Activated CD4-positive, alpha-beta T cell treated with anti-CD3 and anti-CD28 coated beads, Interleukin-2, amount 10 ng/mL, durations not matched to agents 7 days and 5 days (primary cell): ENCODE data around the gene USP33. TPM values are rescaled to one million over a fixed set of nuclear protein-coding genes. Genes with fewer than 3 reads are reported as not detected.
"Not testable (repeated sequence)": the region's sequence is repeated elsewhere in the genome, so short reads cannot be mapped to it uniquely, and the experiment has no call there.

ENCODE experiments used
- CTCF ChIA-PET: fragments of 350-600 bp; sonication (Branson Sonifier 250); formaldehyde crosslinking; loops from one replicate; lab custom pipeline; 2021; ENCODE audit warnings: antibody characterized with exemption; lab: Charles Lee
- POLR2A ChIA-PET: fragments of 350-600 bp; sonication (Branson Sonifier 250); formaldehyde crosslinking; loops from one replicate; lab custom pipeline; 2021; ENCODE audit warnings: antibody characterized with exemption; lab: Charles Lee
- DNase-seq: peaks from one replicate; pipeline ENCODE4 v3.0.0-alpha.2; 2020
- H3K27ac Mint-ChIP-seq: one replicate; pipeline ENCODE4 v1.8.0; 2021; ENCODE audit warnings: mild to moderate bottlenecking, moderate library complexity, mixed read lengths
- H3K27me3 Mint-ChIP-seq: one replicate; pipeline ENCODE4 v1.8.0; 2021; ENCODE audit warnings: mixed read lengths
- H3K36me3 Mint-ChIP-seq: one replicate; pipeline ENCODE4 v1.8.0; 2021; ENCODE audit warnings: low read depth, mixed read lengths
- H3K4me1 Mint-ChIP-seq: one replicate; pipeline ENCODE4 v1.8.0; 2021; ENCODE audit warnings: mixed read lengths
- H3K4me3 Mint-ChIP-seq: one replicate; pipeline ENCODE4 v1.8.0; 2021; ENCODE audit warnings: mild to moderate bottlenecking, moderate library complexity, mixed read lengths
- H3K9me3 Mint-ChIP-seq: one replicate; pipeline ENCODE4 v1.8.0; 2021; ENCODE audit warnings: mixed read lengths
- total RNA-seq, 2 experiments: library from RNA; stranded (reverse); gene quantifications; one replicate each; pipeline ENCODE4 v1.2.3, GENCODE V29; 2021

The USP33 gene
- total RNA-seq, 2 experiments from 2014 or later, result 57.7 to 58.6 TPM

GRCh38 chr1:77716065-77716464 is 43.6 kb downstream of the USP33 start:
- ChIA-PET POLR2A (no interaction called here), CTCF (interaction anchor here (2.0 kb wide), 1 partner anchor 33 kb away, joined by 7 read pairs; no protein-coding TSS in a partner anchor)
- Mint-ChIP-seq H3K4me3 (no peak overlapping the region), H3K36me3 (peaks cover 41% of the 10 kb centered on the region), H3K27me3 (no peaks in the 10 kb centered on the region), H3K9me3 (no peaks in the 10 kb centered on the region), H3K4me1 (no peaks in the 10 kb centered on the region), H3K27ac (no peak overlapping the region)
- no peak for DNase-seq

GRCh38 chr1:77709727-77710126 is 49.9 kb downstream of the USP33 start:
- no peak for DNase-seq
- H3K36me3 Mint-ChIP-seq, result peaks cover 54% of the 10 kb centered on the region
- no peak overlapping the region for H3K4me3 Mint-ChIP-seq
- H3K27ac Mint-ChIP-seq, result no peak overlapping the region
- no peaks in the 10 kb centered on the region for H3K27me3 Mint-ChIP-seq
- POLR2A ChIA-PET, result no interaction called here
- CTCF ChIA-PET, result no interaction called here
- H3K4me1 Mint-ChIP-seq, result peaks cover 2% of the 10 kb centered on the region
- no peaks in the 10 kb centered on the region for H3K9me3 Mint-ChIP-seq

DNA sequence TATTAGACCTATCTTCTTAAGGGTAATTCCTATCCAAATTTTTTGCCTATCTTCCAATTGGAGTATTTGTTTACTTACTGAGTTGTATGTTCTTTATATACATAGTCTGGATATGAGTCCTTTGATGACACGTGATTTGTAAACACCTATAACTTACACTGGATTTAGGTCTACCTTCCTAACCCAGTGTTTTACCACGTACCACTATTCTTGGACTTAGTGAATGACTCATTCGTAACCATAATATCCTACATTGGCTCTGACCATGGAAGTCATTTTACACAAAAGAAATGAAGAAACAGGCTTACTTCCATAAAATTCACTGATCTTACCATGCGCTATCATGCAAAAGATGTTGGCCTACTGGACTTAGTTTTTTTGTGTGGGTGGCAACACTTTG is 53.3 kb downstream of the USP33 start:
- DNase-seq, result no peak
- peaks cover 39% of the 10 kb centered on the region for H3K36me3 Mint-ChIP-seq
- H3K4me3 Mint-ChIP-seq, result no peak overlapping the region
- ChIA-PET POLR2A (no interaction called here), CTCF (interaction anchor here (0.7 kb wide), 1 partner anchor 302 kb away, joined by 3 read pairs; no protein-coding TSS in a partner anchor)
- peaks cover 2% of the 10 kb centered on the region for H3K4me1 Mint-ChIP-seq
- H3K27me3 Mint-ChIP-seq, result no peaks in the 10 kb centered on the region
- H3K9me3 Mint-ChIP-seq, result no peaks in the 10 kb centered on the region
- no peak overlapping the region for H3K27ac Mint-ChIP-seq

- Mint-ChIP-seq H3K27me3 (no peaks in the 10 kb centered on the region), H3K9me3 (peaks cover 1% of the 10 kb centered on the region), H3K4me3 (no peak overlapping the region), H3K36me3 (peaks cover 30% of the 10 kb centered on the region), H3K27ac (no peak overlapping the region), H3K4me1 (peaks cover 2% of the 10 kb centered on the region)
- ChIA-PET POLR2A (no interaction called here), CTCF (interaction anchor here (0.7 kb wide), 1 partner anchor 1508 kb away, joined by 3 read pairs; no protein-coding TSS in a partner anchor)
- no peak for DNase-seq
These were observed 54.9 kb downstream of the USP33 start for GRCh38 chr1:77704736-77705135.

DNA sequence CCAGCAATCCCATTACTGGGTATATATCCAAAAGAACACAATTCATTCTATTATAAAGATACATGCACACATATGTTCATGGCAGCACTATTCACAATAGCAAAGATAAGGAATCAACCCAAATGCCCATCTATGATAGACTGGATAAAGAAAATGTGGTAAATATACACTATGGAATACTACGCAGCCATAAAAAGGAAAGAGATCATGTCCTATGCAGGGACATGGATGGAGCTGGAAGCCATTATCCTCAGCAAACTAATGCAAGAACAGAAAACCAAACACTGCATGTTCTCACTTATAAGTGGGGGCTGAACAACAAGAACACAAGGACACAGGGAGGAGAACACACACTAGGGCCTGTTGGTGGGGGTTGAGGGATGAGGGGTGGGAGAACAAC is 60.0 kb downstream of the USP33 start:
- H3K27me3 Mint-ChIP-seq, DNase-seq, H3K9me3 Mint-ChIP-seq, H3K4me3 Mint-ChIP-seq, H3K27ac Mint-ChIP-seq, POLR2A ChIA-PET, H3K4me1 Mint-ChIP-seq: not testable (repeated sequence)
- H3K36me3 Mint-ChIP-seq, result peaks cover 17% of the 10 kb centered on the region
- CTCF ChIA-PET, result interaction anchor here (1.1 to 1.8 kb wide), 2 partner anchors 17 to 414 kb away, joined by 3 to 4 read pairs; no protein-coding TSS in a partner anchor

DNA sequence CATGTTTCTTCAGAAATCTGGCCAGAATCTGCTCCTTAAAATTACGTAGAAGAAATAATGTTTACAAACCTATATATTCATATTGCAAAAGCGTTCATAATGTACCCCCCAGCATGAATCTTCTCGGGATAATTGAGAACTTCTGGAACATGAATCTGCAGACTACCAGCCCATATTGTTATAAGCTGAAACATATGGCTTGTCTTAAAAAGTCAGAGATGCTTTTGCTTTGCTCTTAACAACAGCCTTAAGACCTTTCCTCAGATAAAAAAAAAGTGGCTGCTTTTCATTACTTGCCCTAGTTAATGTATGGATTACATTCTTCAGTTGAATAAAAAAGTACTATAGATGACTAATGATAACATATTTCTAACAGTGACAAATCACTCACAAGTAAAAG is 62.2 kb downstream of the USP33 start:
- H3K9me3 Mint-ChIP-seq, result peaks cover 4% of the 10 kb centered on the region
- ChIA-PET POLR2A (no interaction called here), CTCF (interaction anchor here (1.5 kb wide), 1 partner anchor 14 kb away, joined by 3 read pairs; no protein-coding TSS in a partner anchor)
- no peak overlapping the region for H3K27ac Mint-ChIP-seq
- H3K36me3 Mint-ChIP-seq, result peaks cover 27% of the 10 kb centered on the region
- H3K4me3 Mint-ChIP-seq, result no peak overlapping the region
- H3K4me1 Mint-ChIP-seq, result no peaks in the 10 kb centered on the region
- no peak for DNase-seq
- H3K27me3 Mint-ChIP-seq, result no peaks in the 10 kb centered on the region

- no peak overlapping the region for H3K4me3 Mint-ChIP-seq
- ChIA-PET CTCF (no interaction called here), POLR2A (no interaction called here)
- H3K4me1 Mint-ChIP-seq, result peaks cover 10% of the 10 kb centered on the region
- H3K9me3 Mint-ChIP-seq, result no peaks in the 10 kb centered on the region
- H3K27ac Mint-ChIP-seq, result no peak overlapping the region
- peaks cover 21% of the 10 kb centered on the region for H3K36me3 Mint-ChIP-seq
- no peaks in the 10 kb centered on the region for H3K27me3 Mint-ChIP-seq
- DNase-seq, result no peak
These were observed 70.7 kb downstream of the USP33 start for GRCh38 chr1:77688939-77689338.

GRCh38 chr1:77687519-77687906 is 72.1 kb downstream of the USP33 start:
- Mint-ChIP-seq H3K27ac (peak overlapping the region; percentile 71), H3K4me3 (peak overlapping the region; percentile 58), H3K4me1 (peaks cover 15% of the 10 kb centered on the region), H3K27me3 (no peaks in the 10 kb centered on the region), H3K36me3 (peaks cover 14% of the 10 kb centered on the region), H3K9me3 (no peaks in the 10 kb centered on the region)
- POLR2A ChIA-PET, result no interaction called here
- no peak for DNase-seq
- CTCF ChIA-PET, result no interaction called here

- Mint-ChIP-seq H3K9me3 (no peaks in the 10 kb centered on the region), H3K36me3 (peaks cover 13% of the 10 kb centered on the region), H3K4me3 (no peak overlapping the region), H3K27ac (peak overlapping the region; percentile 66), H3K4me1 (peaks cover 16% of the 10 kb centered on the region), H3K27me3 (no peaks in the 10 kb centered on the region)
- ChIA-PET POLR2A (no interaction called here), CTCF (no interaction called here)
- no peak for DNase-seq
These were observed 72.7 kb downstream of the USP33 start for GRCh38 chr1:77686796-77687518.

GRCh38 chr1:77683160-77684148 is 76.2 kb downstream of the USP33 start:
- POLR2A ChIA-PET, result no interaction called here
- Mint-ChIP-seq H3K4me1 (peaks cover 33% of the 10 kb centered on the region), H3K27me3 (no peaks in the 10 kb centered on the region), H3K4me3 (peak overlapping the region; percentile 95), H3K27ac (peak overlapping the region; percentile 95), H3K36me3 (peaks cover 6% of the 10 kb centered on the region), H3K9me3 (no peaks in the 10 kb centered on the region)
- peak; percentile 92 for DNase-seq
- CTCF ChIA-PET, result interaction anchor here (0.6 to 1.9 kb wide), 18 partner anchors 10 to 431 kb away, joined by 3 to 11 read pairs (median 3); partner anchors contain the start of genes DNAJB4 and MIGA1

DNA sequence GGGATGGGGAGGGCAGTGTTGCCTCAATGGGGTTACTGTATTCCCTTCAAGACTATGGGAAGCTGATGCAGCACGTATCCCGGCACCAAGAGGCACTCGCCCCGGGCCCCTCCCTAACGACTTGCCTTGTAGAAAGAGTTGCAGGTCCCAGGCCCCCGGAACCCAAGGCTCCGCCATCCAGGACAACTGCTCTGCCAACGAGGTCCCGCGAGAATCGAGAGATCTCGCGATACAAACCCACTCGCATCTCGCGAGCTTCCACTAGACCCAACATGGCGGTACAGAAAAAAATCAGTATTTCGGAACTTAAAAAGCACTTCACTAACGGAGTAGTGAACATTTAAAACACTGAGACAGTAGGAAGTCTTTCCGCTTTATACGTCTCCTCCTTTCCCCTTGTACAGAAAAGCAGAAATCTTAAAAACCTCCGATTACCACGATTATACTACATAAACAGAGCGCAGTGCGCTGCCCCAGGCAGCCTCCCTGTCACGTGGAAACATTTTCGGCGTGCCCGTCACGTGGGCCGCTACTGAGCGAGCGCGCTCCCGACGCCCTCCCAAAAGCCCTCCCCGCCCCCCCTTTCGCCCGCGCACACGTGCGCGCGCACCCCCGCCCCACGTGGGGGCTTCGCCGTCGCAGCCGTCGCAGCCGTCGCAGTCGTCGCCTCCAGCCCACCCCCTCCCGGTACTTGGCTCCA is 77.0 kb downstream of the USP33 start, which contains the start of gene ZZZ3:
Gene ZZZ3 (minus strand): TSS at position 199 of the 700 bp plus-strand sequence. CDS start 49,304 bp downstream, outside the sequence.
- ChIA-PET CTCF (interaction anchor here (0.6 to 1.9 kb wide), 16 partner anchors 9 to 432 kb away, joined by 3 to 11 read pairs (median 4); partner anchors contain the start of genes DNAJB4 and MIGA1), POLR2A (interaction anchor here (0.6 kb wide), 1 partner anchor 244 kb away, joined by 3 read pairs; no protein-coding TSS in a partner anchor)
- DNase-seq, result peak; percentile 95
- no peaks in the 10 kb centered on the region for H3K9me3 Mint-ChIP-seq
- H3K36me3 Mint-ChIP-seq, result peaks cover 6% of the 10 kb centered on the region
- H3K4me3 Mint-ChIP-seq, result peak within 1 kb of the TSS; percentile 95
- H3K27ac Mint-ChIP-seq, result peak within 1 kb of the TSS; percentile 95
- peaks cover 35% of the 10 kb centered on the region for H3K4me1 Mint-ChIP-seq
- no peaks in the 10 kb centered on the region for H3K27me3 Mint-ChIP-seq

- H3K27ac Mint-ChIP-seq, result peak overlapping the region; percentile 41
- peaks cover 41% of the 10 kb centered on the region for H3K4me1 Mint-ChIP-seq
- DNase-seq, result no peak
- peaks cover 6% of the 10 kb centered on the region for H3K36me3 Mint-ChIP-seq
- H3K9me3 Mint-ChIP-seq, result no peaks in the 10 kb centered on the region
- H3K4me3 Mint-ChIP-seq, result no peak overlapping the region
- CTCF ChIA-PET, result no interaction called here
- POLR2A ChIA-PET, result interaction anchor here (0.9 kb wide), 1 partner anchor 11 kb away, joined by 4 read pairs; no protein-coding TSS in a partner anchor
- H3K27me3 Mint-ChIP-seq, result no peaks in the 10 kb centered on the region
These were observed 79.5 kb downstream of the USP33 start for GRCh38 chr1:77680173-77680572.
